ENCODE data around the gene TFB2M.

GRCh38 chr1:246577720-246578106 is 11.7 kb upstream of the TFB2M start:
- TF ChIP-seq CTCF (conservative IDR thresholded peaks at IDR 0.05; ENCODE audit: low read length) = no peak
- TF ChIP-seq EZH2phosphoT487 (IDR thresholded peaks at IDR 0.05; ENCODE audit: borderline replicate concordance) = no peak
